G401 (cell line): ENCODE results near the gene PPP1R3D. TPM values are rescaled to one million over a fixed set of nuclear protein-coding genes. Genes with fewer than 3 reads are reported as not detected.
A peak's percentile ranks its signal among the peaks of the same experiment; 100 is the strongest.
"Not testable (repeated sequence)": the region's sequence is repeated elsewhere in the genome, so short reads cannot be mapped to it uniquely, and the experiment has no call there.

Experiments used
- DNase-seq: peaks from one replicate; pipeline ENCODE4 v3.0.0-alpha.2; 2015; ENCODE audit warnings: low spot score
- in situ Hi-C: cut with HindIII; loops from 2 replicates; pipeline ENCODE4 v1.10.0; 2016; ENCODE audit warnings: low sequenced_read_pairs, mixed read lengths
- total RNA-seq: library from RNA; depleted of rRNA; stranded (reverse); fragments of >200 nt; shearing (Covaris generic); gene quantifications from 2 replicates; pipeline ENCODE4 v1.2.3, GENCODE V29; 2014; rRNA removed

The PPP1R3D gene
- total RNA-seq, 1 experiment from 2014 or later, result 1.7 TPM

DNA sequence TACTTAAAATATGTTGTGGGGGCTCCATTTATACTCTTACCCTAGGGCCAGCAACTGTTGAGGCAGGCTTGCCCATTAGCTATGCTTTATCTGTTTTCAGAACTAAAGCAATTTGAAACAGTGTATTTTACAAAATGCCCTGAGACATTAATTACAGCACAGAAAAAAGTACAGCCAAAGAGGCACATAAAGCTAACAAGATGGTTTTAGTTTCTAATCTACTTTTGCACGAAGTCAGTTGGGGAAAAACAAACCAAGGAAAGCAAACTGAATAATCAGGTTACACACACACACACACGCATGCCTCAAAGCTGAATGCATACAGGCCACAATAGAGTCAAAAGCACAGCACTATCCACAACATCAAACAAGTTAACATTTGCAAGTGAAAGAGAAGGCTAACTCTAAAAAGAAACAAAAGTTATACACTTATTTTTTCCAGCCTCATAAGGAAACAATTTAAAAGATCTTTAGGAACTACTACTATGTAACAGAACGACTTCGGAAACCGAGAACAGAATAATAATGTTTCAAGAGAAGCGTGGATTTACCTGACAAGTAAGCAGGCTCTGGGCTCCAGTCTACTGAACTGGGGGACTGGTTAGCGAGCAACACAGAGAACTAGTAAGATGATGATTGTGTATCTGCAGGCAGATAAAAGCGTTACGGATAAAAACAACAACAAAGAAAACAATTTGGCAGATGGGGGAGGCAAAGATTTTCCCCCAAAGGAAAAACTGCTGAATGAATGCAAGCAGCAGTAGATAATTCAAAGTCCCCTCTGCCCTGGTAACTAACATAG, 8.4 kb downstream of the PPP1R3D start:
- in situ Hi-C loops, result no loop called here
- no peak for DNase-seq

DNA sequence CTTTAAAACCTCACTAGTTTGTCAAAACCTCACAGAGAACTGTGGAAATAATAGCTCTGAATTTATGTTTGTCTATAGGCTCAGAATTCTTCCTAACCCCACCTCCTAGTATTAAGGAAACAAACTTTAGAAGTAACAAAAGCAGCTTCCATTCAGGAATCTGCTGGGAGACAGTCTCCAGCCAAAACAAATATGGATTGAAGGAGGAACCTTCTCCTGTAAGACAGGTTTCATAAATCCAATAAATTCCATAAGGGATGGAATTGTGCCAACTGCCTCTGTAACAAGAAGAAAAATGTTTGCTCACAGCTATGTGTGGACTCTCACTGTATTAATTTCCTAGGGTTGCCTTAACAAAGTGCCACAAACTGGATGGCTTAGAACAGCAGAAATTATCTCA, 14.2 kb downstream of the PPP1R3D start:
- in situ Hi-C loops, result no loop called here
- no peak for DNase-seq

DNA sequence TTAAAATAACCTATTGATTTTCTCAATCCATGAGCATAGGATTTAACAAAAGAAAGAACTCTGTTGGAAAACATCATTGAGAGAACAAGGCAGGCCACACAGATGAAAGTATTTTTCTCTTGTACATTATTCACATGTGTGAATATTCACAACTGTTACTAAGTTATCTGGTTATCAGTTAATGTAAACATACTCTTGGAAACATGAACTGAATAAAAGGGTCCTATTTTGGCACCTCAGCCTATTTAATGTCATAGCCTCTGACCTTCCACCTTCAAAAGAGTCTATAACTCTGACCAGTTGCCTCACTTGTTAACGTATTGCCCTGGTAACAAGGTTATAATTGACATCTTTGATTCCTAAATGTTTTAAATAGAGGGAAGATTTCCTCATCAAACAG, 14.7 kb downstream of the PPP1R3D start:
- in situ Hi-C loops, result no loop called here
- no peak for DNase-seq

DNA sequence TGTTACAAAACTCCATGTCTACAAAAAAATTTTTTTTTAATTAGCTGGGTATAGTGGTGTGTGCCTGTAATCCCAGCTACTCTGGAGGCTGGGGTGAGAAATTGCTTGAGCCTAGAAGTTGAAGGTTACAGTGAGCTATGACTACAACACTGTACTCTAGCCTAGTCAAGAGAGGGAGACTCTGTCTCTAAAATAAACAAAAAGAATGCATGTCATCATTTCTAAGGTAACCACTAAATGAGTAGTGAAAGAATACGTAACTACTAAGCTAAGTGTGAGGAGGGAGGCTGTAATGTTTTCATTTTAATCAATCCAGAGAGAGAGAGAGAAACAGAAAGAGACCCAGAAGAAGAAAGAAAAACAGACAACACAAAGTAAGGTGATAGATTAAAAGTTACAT, 16.6 kb downstream of the PPP1R3D start:
- in situ Hi-C loops, result no loop called here
- no peak for DNase-seq

DNA sequence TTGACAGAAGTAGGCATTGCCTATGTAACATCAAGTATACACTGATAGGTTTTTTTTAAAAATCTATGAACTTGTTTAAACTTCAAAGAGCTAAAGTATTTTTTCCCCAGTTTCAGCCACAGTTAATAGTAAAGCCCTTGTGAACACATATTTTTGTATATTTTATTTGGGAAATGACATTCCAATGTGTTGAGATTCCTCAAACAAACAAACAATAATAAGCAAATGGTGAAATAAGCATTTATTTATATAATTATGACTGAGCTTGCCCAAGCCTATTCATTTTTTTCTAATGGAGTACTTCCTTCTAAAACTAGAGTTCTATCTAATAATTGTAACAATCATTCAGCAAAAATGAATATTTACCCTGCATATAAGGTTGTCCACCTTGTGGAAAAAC, 19.2 kb downstream of the PPP1R3D start:
- DNase-seq, result no peak
- in situ Hi-C loops, result no loop called here

DNA sequence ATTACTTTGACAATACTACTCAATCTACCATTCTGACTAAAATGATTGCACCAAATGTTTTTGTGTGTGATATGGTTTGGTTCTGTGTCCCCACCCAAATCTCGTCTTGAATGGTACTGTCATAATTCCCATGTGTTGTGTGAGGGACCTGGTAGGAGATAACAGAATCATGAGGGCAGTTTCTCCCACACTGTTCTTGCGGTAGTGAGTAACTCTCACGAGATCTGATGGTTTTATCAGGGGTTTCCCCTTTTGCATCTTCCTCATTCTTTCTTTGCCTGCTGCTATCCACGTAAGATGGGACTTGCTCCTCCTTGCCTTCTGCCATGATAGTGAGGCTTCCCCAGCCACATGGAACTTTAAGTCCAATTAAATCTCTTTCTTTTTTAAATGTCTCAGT, 27.5 kb downstream of the PPP1R3D start:
- in situ Hi-C loops, result no loop called here

DNA sequence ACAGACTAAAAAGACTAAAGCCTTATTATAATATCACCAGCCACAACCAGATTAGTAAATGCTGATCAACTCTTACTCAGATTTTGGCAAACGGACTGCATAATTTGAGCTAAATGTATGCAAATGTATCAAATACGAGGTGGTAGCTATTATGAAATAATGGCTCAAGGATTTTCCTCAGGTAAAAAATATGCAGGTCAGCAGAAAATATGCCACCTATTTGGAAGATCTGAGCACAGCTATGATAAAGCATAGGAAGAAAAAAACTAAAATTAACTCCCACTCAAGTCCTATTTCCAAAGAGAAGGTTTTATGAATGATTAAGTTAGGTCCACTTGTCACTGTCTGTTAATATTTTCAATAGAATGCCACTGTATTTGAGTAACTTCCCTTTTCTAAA, 29.1 kb downstream of the PPP1R3D start:
- DNase-seq, result no peak
- in situ Hi-C loops, result no loop called here

More for the DNA sequence above, 27.5 kb downstream of the PPP1R3D start:
- no peak for DNase-seq

DNA sequence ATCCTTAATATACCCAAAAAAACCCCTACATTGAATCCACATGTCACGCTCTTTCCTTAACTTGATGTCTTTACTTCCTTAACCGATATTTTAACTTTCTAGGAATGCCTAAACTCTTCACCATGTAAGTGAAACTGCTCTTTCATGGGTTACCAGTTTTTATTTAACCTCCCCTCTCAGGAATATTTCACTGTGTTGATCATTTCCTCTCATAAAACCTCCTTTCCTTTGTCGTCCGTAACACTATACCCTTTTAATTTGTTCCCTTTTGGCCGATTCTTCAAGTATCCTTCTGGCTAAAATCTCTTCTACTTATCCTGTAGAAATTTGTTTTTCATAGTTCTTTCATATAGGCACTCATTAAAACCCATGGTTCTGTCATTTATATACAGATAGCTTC, 31.2 kb downstream of the PPP1R3D start:
- in situ Hi-C loops, result no loop called here
- DNase-seq, result no peak

DNA sequence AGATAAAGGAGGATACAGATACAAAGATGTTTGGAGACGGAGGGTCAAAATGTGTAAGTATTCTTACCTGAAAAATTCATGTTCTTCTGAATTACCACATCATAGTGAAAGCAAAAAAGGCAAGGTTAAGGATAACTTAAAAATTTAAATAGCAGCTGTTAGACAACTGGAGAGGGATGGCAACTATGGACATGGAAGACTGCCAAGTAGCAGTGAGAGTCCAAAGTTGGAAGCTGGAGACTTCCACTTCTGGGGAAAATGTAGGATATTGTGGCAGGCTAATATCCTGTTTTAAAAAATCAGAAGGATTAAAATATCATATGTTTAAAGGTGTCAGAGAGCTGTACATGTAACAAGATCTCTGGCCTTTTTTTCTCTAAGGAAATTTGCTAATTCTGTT, 36.5 kb downstream of the PPP1R3D start:
- in situ Hi-C loops, result no loop called here
- no peak for DNase-seq

DNA sequence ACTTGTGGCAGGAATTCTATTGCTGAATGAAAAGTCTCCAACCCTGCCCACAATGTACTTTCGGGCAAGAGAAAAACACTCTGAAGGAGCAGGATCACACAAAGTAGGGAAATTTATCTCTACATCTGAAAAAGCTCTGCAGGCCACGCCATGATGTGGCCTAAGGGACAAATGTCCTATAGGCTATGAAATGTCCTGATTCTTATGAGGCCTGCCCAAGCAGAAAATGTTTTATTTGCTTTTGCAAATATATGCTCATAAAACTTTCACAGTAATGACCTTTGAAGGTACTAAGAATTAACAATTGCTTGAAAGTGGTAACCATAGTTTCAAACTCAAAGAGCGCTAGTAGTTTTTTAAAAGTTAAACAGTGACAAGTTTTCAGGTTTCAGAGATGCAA, 37.6 kb downstream of the PPP1R3D start:
- no peak for DNase-seq
- in situ Hi-C loops, result no loop called here

DNA sequence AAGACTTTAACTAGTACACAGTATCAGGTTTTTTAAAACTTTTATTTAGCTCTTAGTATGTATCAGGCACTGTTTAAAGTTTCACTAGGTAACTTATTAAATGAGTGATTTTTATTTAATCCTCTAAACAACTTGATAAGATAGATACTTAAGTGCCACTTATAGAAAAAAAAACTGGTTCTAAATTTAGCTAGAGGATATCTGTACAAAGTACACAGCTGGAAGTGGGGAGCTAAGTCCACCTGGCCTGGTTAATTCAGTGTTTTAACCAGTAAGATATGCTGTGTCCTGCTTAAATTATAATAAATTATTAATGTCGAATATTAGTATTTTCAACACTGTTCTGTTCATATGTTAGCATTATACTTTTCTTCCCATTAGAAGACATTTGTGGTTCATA, 44.2 kb downstream of the PPP1R3D start:
- in situ Hi-C loops, result no loop called here
- no peak for DNase-seq

DNA sequence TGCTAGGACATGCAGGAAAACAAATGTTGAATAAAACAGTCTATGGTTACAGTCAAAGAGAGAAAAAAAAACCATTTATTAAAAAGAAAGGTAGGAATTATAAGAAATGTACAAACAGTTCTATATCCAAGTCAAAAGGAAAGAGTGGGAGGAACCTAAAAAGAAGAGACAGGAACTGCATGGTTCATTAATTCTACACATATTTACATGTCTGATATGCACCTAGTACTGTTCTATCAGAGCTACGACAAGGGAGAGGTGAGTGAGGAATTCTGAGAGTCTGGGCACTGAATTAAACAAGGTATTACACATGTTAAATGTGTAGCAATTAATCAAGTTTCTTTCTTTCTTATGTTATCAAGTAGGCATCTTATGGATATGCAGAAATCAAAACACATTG, 48.5 kb downstream of the PPP1R3D start:
- peak; percentile 9 for DNase-seq
- in situ Hi-C loops, result no loop called here

DNA sequence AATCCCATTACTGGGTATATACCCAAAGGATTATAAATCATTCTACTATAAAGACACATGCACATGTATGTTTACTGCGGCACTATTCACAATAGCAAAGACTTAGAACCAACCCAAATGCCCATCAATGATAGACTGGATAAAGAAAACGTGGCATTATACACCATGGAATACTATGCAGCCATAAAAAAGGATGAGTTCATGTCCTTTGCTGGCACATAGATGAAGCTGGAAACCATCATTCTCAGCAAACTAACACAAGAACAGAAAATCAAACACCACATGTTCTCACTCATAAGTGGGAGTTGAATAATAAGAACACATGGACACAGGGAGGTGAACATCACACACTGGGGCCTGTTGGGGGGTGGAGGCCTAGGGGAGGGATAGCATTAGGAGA, 50.1 kb downstream of the PPP1R3D start:
- in situ Hi-C loops, DNase-seq: not testable (repeated sequence)

DNA sequence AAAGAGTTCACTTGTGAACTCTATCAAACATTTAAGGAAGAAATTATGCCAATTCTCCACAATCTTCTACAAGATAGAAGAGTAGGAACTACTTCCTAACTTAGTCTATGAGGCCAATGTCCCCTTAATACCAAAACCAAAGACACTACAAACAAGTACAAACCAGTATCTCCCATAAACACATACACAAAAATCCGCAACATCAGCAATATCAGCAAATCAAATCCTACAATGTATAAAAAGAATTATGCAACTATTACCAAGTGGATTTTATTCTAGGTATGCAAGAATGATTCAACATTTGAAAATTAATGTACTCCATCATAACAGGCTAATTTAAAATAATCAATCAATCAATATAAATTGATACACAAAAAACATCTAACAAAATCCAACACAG, 52.1 kb downstream of the PPP1R3D start:
- in situ Hi-C loops, result no loop called here
- DNase-seq, result no peak

Other genes starting within 250 kb of the PPP1R3D start
- gene SYCP2, start 6.7 kb downstream of the PPP1R3D start, total RNA-seq, result 5.0 and 8.6 TPM in 2 replicates
- gene FAM217B, start 84 bp upstream of the PPP1R3D start, total RNA-seq, result 13.5 and 14.0 TPM in 2 replicates
- not detected in 2 replicates for gene CDH26, start 18.1 kb upstream of the PPP1R3D start, total RNA-seq